IPS-NIHi7 (cell line): ENCODE data around the gene ST6GAL1.
"Not testable (repeated sequence)": the region's sequence is repeated elsewhere in the genome, so short reads cannot be mapped to it uniquely, and the experiment has no call there.

Experiments used
- DNase-seq: peaks from one replicate; pipeline ENCODE4 v3.0.0; 2012; ENCODE audit warnings: mixed read lengths; ENCODE audit errors: extremely low spot score

The ST6GAL1 gene

DNA sequence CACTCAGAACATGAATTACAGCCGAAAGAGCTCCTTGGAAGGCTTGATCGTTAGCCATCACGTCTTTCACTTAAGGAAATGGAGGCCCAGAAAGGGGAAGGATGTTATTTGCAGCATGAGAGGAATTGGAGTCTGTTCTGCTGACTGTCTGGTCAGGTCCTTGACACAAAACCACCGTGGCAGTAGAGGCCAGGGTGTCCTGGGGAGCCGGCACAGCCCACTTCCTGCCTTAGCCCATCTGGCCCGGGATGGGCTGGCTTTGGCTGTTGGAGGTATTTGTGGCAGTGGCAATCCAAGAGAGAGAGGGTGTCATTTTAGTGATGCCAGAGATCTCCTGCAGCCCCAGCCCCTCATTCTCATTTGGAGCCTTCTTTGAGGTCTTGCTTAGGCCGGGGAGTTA, 37.4 kb downstream of the ST6GAL1 start:
- DNase-seq = no peak

DNA sequence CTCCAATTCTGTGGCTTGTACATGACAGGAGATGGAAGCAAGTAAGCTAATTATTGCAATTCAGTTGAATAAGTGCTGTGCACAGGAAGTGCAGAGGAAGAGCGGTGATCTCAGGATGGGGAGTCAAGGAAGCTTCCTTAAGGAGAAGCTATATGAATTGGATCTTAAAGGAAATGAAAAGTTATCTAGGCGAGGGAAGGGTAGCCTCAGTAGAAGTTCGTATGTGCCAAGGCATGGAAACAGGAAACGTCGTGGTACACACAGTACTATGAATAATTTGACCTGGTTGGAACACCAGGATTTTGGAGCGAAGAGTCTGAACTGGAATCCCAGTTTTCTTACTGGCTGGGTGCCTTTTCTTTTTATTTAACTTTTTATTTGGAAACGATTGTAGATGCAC, 39.3 kb downstream of the ST6GAL1 start:
- no peak for DNase-seq

DNA sequence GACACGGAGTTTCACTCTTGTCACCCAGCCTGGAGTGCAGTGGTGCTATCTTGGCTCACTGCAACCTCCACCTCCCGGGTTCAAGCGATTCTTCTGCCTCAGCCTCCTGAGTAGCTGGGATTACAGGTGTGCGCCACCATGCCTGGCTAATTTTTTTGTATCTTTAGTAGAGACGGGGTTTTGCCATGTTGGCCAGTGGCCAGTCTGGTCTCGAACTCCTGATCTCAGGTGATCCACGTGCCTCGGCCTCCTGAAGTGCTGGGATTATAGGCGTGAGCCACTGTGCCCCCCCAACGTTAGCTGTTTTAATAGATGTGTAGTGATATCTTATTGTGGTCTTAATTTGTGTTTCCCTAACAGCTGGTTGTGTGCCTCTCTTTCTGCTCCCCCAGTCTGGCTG, 40.8 kb downstream of the ST6GAL1 start:
- DNase-seq = not testable (repeated sequence)

DNA sequence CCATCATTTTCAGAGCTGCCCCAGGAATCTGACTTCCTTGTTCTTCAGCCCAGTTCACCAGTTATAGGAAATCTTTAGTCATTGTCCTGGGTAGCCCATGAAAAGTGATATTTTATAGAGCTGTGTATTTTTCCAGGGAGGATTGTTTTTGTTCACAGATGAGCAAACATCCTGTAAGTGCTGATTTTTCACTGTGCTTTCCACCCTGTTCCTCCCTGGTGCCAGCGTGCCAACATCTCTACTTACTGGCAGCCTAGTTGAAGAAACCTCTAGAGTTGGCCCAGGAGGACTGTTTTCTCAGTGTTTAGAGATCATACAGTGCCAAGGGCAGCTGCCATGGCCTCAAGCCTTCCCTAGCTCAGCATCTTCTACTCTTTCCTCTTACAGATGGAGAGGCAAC, 41.3 kb downstream of the ST6GAL1 start:
- no peak for DNase-seq

DNA sequence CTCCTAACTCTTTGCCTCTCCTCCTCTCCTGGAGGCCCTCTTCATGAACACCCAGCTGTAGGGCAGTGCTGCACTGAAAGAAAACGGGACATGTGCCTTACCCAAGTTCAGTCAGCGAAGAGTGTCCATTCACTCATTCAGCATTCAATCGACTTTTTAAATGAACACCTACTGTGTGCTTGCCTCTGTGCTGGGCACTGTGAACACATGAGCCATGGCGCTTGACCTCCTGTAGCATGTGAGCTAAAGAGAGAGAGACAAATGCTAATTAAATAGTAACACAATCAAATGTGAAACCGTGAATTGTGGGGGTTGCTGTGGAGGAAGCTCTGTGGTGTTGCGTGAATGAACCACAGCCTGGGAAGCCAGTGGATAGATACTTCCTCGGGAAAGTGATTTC, 43.4 kb downstream of the ST6GAL1 start:
- DNase-seq = no peak

DNA sequence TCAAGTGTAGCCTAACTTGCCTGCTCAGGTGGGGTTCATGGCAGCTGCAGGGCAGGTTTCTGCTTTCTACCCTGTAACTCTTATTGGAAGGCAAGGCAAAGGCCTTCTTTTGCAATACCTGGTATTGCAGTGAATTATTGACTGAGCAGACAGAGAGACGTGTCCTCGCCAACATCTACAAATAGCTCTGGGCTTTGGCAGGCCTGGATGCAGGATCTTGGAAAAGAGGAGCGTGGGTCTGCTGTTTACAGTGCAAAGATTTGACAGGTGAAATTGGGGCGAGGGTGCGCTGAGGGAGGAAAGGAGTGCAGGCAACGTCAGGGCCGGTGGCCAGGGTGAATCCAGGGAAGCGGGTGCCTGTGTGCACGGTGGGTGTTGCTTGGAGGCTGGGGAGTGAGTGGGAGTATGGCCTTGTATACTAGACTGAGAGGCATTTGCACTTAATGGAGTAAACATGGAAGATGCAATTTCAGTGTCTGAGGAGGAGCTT, 44.5 kb downstream of the ST6GAL1 start:
- no peak for DNase-seq

DNA sequence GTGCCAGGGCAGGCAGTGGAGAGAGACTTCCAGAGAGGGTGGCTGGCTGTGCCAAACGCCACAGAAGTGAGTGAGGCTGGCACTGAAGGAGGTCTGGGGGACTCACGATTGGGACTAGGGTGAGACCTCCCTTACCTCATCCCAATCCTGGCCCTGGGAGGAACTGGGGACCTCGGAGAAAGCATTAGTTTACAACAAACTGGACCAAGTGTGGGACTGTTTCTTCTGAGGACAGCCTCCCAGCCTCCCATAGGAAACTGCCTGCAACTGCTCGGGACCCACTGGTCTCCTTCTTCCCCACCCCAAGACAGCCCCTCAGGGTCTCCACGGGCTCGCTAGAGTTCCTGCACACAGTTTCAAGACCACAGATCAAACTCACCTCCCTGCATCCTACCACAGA, 45.4 kb downstream of the ST6GAL1 start:
- no peak for DNase-seq

DNA sequence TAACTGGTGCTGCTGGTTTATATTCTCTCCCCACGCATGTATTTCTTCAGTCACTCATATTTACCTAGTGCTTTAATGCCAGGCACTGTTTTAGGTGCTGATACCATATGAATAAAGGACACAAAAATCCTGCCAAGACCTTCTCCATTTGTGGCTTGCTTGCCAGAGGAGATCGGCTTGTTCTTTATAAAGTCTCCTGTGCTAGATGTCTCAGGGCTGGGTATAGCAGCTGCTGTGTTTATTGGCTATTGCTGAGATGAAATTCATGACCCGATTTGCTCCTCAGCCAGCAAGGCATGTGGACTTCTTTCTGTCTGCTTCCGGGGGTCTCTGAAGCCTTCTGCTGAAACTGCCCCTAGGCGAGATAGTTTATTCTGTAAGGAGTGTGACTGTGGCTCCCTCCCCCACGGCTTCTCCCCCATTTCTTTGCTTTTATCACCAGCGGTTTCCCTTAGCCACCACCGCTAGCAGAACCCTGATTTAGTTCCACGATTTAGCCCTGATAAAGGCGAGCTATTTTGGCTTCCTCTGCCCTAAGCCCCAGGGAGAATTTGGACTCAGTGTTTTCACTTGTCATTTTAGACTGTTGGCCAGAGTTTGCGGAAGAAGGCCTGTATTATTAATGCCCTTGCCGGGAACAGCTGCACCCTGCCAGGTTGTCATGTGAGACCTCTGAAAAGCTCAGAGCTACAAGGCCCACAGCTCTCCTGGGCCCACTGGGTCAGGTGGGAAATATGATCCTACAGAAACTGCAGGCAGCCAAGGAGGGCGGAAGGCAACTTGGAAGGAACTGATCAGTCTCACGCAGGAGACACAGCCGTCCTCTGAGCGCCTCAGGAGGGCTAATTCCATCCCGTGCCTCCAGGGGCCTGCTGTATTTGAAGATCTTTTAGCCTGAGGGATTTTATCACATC, 46.8 kb downstream of the ST6GAL1 start:
- DNase-seq = no peak

DNA sequence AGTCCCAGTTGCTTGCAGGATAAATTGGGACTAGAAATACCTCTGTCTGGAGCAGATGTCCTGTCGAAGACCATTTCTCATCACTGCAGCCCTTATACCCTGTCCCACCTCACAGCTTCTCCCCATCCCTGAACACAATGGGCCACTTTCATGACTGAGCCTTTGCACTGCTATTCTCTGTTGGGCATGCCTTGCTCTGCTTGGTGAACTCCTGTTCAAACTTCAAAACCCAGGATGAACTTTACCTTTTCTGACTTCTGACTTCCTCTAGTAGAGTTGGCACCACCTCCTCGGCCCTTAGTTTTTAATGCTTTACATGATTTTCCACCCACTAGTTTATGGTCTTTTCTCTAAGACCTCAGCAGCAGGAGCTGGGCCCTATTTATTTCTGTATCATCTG, 48.4 kb downstream of the ST6GAL1 start:
- no peak for DNase-seq

DNA sequence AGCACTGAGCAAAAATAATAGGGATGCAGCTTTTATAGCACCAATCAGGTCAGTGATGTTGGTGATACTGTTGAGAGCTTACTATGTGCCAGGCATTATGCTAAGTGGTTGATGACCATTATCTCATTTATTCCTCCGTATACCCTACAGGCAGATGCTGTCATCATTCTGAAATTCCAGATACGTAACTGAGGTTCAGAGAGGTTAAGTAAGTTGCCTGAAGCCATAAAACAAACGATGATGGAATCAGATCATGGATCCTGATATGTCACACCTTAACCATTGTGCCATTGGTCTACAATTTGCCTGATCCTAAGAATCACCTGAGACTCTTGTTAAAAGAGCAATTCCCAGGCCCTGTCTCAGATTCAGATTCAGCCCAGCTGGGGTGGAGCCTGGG, 49.5 kb downstream of the ST6GAL1 start:
- no peak for DNase-seq

DNA sequence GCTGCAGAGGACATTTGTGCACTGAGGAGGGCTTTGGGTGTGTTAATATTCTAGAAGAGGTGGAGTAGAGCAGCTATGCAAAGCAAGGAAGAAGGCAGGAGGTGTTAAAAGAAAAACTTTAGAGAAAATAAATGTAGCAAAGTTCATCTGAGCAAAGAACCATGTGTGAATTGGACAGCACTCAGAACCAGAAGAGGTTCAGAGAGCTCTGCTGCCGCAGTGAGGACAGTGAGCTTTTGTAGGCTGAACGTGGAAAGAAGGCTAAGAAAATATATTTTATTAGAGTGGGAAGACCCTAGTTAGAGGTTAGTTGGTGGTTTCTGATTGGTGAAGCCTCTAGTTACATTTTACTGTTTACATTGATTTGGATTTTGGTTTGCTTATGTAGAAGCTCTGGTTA, 50.7 kb downstream of the ST6GAL1 start:
- DNase-seq = no peak

DNA sequence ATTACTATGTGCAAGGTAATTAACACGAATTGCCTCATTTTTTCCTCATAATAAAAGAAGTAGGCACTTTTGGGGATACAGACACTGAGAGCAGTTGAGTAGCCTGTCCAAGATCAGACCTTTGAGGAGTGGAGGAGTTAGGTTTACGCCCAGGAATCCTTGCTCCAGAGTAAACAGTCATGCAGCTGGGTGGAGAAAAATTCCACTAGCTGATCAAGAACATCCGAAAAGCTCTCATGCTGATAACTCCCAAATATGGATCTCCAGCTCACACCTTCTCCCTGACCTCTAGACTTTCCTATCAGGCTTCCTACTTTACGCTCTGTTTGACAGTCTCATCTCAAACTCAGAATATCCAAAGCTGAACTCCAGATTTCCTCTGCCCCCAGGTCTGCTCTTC, 53.3 kb downstream of the ST6GAL1 start:
- DNase-seq = no peak

DNA sequence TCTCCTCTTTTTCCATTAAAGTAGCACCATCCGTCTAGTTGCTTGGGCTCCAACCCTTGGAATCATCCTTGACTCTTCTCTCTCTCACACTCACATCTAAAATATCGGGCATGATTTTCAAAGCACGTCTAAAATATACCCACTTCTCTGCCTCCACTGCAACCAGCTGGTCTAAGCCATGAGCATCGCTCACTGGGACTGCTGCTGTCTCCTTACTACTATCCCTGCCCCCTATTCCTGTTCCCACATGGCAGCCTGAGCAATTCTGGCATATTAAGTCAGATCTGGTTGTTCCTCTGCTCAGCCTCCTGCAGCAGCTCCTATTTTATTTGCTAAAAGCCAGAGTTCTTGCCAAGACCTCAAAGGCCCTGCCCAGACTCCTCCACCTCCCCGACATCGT, 53.7 kb downstream of the ST6GAL1 start:
- no peak for DNase-seq

DNA sequence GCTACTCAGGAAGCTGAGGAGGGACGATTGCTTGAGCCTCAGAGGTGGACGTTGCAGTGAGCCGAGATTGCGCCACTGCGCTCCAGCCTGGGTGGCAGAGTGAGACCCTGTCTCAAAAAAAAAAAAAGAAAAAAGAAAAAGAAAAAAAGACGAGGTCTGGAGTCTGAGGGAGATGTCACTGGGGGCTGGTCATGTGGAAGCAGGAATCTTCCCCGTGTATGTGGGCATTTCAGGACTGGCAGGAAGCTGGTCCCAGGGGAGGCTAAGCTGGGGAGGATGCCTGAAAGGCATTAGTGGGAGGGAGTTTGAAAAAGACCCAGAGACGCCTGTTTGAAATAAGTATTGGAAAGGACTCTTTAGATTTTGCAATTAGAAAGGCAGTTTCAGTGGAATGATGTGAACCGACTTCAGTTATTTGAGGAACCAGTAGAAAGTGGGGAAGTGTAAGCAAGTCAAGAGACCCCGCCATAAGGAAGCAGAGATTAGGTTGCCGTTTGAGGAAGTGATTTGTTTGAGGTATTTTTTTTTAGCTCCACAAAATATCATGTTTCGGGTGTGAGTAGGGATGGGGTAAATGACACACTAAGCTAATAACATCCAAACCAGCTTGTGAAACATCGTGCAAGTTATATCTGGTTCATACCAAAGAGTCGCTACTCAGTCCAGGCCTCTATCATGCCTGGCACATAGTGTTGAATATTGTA, 55.5 kb downstream of the ST6GAL1 start:
- no peak for DNase-seq

DNA sequence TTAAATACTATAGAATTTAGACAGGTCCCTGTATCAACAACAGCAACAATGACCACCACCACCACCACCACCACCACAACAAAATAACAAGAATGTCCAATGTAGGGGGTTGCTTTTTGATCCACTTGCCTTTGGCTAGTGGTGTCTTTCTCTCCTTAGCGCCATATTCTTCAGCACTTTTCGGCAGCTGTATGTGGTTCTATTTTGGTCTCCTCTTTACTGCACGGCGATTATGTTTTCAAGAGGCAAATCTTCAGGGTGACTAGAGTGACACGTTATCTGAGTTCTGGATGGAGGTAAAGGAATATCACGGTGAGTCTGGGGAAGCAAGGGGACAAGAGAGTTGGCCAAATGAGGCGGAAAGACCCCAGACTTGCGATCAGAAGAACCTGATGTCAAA, 56.1 kb downstream of the ST6GAL1 start:
- no peak for DNase-seq

DNA sequence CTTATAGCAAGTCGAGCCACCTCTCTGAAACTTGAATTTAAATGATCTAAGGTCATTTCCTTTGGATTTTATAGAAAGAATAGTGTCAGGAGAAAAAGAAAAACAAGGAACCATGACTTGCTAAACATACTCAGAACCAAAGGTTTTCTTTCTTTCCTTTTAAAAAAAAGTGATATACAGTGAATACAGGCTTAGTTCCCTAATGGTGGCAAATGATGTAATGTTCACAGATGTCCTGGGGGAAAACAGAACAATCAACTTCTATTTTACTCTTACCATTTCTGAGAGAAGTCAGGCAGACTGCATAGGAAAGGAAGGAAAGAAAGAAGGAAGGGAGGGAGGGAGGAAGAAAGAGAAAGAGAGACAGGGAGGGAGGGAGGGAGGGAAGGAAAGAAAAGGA, 56.5 kb downstream of the ST6GAL1 start:
- no peak for DNase-seq

DNA sequence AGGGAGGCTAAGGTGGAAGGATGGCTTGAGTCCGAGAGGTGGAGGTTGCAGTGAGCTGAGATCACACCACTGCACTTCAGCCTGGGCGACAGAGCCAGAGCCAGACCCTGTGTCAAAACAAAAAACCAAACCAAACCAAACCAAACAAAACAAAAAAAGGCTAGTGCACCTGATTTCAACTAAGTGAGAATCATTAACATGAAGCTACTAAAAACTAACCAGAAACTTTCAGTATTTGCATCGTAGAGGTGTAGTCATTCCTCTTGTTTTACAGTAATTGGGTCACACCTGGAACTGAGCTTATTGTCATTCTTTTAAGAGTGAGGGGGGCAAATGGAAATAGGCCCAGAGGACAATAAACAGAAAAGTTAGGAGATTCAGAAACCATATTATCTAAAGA, 58.5 kb downstream of the ST6GAL1 start:
- DNase-seq = no peak

DNA sequence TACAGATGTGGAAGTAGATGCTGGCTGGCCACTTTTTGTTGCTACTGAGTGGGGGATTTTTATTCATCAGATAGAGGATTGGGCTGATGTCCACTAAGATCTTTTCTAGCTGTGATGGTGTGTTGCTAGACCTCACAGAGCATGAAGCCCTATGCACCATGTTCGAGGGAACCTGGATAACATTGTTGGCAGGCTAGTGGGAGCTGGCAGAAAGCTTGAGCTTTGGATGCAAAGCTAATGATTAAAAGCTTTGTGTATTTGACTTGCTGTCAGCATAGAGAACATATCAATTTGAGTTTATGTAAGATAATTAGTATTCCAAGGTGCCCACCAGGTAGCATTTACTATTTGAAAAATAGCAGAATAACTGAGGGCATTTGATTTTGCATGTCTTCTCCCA, 59.1 kb downstream of the ST6GAL1 start:
- DNase-seq = no peak

DNA sequence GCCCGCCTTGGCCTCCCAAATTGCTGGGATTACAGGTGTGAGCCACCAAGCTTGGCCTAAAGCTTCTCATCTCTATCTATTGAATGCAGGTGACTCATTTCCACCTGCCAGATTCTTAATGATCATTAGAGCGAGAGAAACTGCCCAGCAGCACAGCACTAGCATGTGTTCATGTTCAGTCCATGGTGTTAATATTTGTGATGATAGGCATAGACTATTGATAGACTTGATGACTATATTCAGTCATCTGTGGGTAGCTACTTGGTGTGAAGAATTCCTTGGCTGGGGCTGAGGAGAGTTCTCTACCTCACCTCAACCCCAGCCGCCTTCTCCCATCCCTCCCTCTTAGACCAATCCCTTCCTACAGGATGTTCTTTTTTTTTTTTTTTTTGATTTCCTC, 60.0 kb downstream of the ST6GAL1 start:
- DNase-seq = no peak

DNA sequence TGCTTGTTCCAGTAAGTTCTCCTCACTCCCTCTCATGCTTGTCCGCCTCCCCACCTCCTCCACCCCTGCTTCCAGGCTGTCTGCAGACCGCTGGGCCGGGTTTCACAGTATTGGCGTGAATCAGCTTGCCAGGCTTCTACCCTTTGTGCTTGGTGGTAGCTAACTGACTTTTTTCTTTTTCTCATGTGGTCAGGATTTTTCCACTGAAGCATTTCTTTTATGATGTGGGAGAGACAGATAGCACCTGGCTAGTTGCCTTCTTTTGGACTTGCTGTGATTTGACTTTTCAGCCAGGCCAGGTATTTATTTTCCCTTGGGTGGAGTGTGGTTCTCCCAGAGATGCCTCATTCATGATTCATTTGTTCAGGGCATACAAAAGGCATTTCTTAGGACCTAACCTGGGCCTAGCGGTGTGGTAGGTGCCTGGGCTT, 60.6 kb downstream of the ST6GAL1 start:
- DNase-seq = no peak

DNA sequence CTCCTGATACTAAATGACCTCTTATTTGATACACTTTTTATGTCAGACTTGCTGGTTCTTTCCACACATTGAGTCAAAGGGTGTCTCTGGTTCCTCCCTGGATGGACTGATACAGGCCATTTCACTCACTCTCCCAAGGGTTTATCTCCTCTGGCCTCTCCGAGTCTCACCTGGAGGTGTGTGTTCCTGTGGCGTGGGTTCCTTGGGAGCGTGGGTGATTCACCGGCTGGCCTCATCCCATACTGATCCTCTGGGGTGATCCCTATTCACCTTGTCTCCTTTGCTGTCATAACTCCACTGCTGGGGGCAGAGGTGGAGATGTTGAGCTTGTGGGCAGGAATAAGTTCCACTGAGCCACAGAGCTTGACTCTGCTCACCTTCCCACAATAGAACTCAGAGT, 61.1 kb downstream of the ST6GAL1 start:
- no peak for DNase-seq

DNA sequence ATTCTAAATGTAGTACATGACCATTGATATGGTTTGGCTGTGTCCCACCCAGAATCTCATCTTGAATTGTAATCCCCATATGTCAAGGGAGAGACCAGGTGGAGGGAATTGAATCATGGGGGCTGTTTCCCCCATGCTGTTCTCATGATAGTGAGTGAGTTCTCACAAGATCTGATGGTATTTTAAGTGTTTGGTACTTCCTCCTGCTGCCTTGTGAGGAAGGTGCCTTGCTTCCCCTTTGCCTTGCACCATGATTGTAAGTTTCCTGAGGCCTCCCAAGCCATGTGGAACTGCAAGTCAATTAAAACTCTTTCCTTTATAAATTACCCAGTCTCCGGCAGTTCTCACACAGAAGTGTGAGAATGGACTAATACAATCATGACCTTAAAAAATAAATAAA, 61.8 kb downstream of the ST6GAL1 start:
- not testable (repeated sequence) for DNase-seq

DNA sequence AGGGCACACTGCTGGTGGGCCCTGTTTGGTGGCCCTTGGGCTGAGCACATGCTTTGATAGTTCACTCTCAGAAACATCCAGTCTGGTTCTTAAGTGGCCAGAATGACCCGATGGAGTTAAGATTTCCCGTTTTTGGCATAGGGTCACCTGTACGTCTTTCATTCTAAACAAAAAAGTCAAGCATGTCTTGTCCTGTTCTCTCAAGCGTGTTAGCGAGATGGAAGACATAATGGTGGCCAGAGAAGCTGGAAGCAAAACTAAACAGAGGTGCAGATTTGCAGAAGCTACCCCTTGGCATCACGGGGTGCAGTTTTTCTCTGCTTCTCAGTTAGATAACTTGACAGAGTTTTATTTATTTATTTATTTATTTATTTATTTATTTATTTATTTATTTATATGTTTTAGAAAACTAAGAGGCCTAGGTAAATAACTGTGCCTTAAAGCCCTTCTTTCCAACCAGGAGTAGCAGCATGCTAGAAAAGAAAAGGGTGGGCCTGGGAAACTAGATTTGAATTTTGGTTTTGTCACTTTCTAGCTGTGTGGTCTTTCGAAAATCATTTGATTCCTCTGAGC, 63.0 kb downstream of the ST6GAL1 start:
- no peak for DNase-seq
